Measurements from ENCODE around the gene ZBTB39. TPM values are rescaled to one million over a fixed set of nuclear protein-coding genes. Genes with fewer than 3 reads are reported as not detected.
"Not testable (repeated sequence)": the region's sequence is repeated elsewhere in the genome, so short reads cannot be mapped to it uniquely, and the experiment has no call there.

ZBTB39 gene
- total RNA-seq, 2 donors from 2014 or later: 3.6 to 5.2 TPM

DNA sequence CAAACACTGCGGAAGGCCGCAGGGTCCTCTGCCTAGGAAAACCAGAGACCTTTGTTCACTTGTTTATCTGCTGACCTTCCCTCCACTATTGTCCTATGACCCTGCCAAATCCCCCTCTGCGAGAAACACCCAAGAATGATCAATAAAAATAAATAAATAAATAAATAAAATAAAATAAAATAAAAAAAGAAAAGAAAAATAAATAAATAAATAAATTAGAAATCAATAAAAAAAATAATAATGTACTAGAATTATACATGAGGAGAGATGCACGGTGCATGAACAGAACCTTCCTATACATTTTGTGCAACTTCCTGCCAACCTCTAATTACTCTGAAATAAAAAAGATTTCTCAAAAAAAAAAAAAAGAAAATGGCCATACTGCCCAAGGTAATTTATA, 41.2 kb downstream of the ZBTB39 start:
- DNase-seq; ATAC-seq; H3K27me3 ChIP-seq; H3K4me3 ChIP-seq; H3K9me3 ChIP-seq; H3K27ac ChIP-seq; intact Hi-C loops (cut with DNase I); H3K4me1 ChIP-seq; H3K36me3 ChIP-seq (replicated peaks in 1 of 2; ENCODE audit: insufficient read depth in 1 of 2, low read depth in 2 of 2): not testable (repeated sequence)
- WGBS, 2 donors: 91 to 98% methylated on average over 4 of the region's 4 CpGs

DNA sequence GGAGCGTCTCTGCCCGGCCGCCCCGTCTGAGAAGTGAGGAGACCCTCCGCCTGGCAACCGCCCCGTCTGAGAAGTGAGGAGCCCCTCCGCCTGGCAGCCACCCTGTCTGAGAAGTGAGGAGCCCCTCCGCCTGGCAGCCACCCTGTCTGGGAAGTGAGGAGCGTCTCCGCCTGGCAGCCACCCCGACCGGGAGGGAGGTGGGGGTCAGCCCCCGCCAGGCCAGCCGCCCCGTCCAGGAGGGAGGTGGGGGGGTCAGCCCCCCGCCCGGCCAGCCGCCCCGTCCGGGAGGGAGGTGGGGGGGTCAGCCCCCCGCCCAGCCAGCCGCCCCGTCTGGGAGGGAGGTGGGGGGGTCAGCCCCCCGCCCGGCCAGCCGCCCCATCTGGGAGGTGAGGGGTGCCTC, 42.8 kb downstream of the ZBTB39 start:
- 100% methylated on average over 1 of the region's 27 CpGs; no CpG with 5 or more reads in 1 of the 2 donors for WGBS, 2 donors
- H3K9me3 ChIP-seq; H3K36me3 ChIP-seq (replicated peaks in 1 of 2; ENCODE audit: insufficient read depth in 1 of 2, low read depth in 2 of 2); H3K4me3 ChIP-seq; H3K4me1 ChIP-seq; DNase-seq; ATAC-seq; H3K27me3 ChIP-seq; intact Hi-C loops (cut with DNase I); H3K27ac ChIP-seq: not testable (repeated sequence)

GRCh38 chr12:56962247-56962646, 44.1 kb downstream of the ZBTB39 start:
- WGBS, 2 donors: 49 to 60% methylated on average over 4 of the region's 4 CpGs
- ATAC-seq; DNase-seq; H3K4me1 ChIP-seq; H3K9me3 ChIP-seq; H3K36me3 ChIP-seq (replicated peaks in 1 of 2; ENCODE audit: insufficient read depth in 1 of 2, low read depth in 2 of 2); H3K27me3 ChIP-seq; H3K4me3 ChIP-seq; H3K27ac ChIP-seq; intact Hi-C loops (cut with DNase I): not testable (repeated sequence)

DNA sequence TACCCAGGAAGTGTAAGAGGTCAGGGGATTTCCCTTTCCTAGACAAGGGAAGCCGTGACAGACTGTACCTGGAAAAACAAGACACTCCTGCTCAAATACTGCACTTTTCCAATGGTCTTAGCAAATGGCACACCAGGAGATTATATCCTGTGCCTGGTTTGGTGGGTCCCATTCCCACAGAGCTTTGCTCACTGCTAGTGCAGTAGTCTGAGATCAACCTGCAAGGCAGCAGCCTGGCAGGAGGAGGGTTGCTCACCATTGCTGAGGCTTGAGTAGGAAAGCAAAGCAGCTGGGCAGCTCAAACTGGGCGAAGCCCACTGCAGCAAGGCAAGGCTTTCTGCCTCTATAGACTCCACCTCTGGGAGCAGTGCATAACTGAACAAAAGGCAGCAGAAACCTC, 47.9 kb downstream of the ZBTB39 start:
- Histone ChIP-seq H3K36me3 (replicated peaks in 1 of 2; ENCODE audit: insufficient read depth in 1 of 2, low read depth in 2 of 2) (no peaks in the 10 kb centered on the region), H3K9me3 (no peaks in the 10 kb centered on the region), H3K4me1 (no peaks in the 10 kb centered on the region), H3K27me3 (no peaks in the 10 kb centered on the region), H3K4me3 (no peak overlapping the region), H3K27ac (no peak overlapping the region)
- no peak for ATAC-seq
- intact Hi-C loops (cut with DNase I): no loop called here
- 90 to 91% methylated on average over 2 of the region's 2 CpGs for WGBS, 2 donors
- no peak for DNase-seq
- TF ChIP-seq, protein P1, sequence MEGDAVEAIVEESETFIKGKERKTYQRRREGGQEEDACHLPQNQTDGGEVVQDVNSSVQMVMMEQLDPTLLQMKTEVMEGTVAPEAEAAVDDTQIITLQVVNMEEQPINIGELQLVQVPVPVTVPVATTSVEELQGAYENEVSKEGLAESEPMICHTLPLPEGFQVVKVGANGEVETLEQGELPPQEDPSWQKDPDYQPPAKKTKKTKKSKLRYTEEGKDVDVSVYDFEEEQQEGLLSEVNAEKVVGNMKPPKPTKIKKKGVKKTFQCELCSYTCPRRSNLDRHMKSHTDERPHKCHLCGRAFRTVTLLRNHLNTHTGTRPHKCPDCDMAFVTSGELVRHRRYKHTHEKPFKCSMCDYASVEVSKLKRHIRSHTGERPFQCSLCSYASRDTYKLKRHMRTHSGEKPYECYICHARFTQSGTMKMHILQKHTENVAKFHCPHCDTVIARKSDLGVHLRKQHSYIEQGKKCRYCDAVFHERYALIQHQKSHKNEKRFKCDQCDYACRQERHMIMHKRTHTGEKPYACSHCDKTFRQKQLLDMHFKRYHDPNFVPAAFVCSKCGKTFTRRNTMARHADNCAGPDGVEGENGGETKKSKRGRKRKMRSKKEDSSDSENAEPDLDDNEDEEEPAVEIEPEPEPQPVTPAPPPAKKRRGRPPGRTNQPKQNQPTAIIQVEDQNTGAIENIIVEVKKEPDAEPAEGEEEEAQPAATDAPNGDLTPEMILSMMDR (IDR thresholded peaks at IDR 0.05): no peak
- TF ChIP-seq POLR2A (IDR thresholded peaks at IDR 0.05): no peak

DNA sequence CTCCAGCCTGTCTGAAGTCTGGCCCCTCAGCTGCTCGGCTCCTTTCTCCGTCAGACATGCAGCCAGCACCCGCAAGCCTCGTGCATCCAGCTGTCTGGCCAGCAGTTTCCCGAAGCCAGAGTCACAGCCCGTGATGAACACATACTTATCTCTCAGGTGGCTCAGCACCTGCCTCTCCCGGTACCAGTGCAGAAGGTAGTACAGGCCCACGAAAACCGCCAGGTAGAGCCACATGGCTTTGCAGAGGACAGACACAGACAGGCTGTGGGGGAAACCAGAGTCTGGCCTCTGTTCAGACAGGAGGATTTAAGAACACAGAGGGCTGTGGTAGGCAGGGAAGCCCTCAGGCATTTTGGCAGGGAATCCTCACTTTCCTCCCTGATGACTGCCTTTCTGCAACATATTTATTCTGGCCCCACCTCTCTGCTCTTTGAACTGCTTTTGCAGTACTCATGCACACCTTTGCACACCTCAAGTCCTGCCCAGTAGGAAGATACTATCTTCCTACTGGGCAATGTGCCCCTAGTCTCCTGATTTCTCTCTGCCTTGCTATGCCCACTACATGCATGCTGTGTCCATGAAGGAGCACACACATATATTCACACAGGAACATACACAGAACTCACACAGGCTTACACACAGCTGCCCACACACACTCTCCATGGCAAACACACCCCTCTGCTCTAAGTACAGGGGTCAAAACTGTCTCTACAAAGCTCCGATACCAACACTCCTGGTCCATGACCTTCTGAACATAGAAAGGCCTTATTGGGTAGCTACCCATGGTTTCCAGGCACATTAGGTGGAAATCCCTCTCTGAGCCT, 48.9 kb downstream of the ZBTB39 start, which contains the start of gene RDH16:
TSS of gene RDH16 (minus strand) at position 380 of the 824 bp plus-strand sequence. CDS start at position 234, 146 bp downstream.
- no peak within 1 kb of the TSS for H3K27ac ChIP-seq
- H3K4me1 ChIP-seq: no peaks in the 10 kb centered on the region
- intact Hi-C loops (cut with DNase I): no loop called here
- no peak within 1 kb of the TSS for H3K4me3 ChIP-seq
- H3K27me3 ChIP-seq: no peaks in the 10 kb centered on the region
- WGBS, 2 donors: 85 to 86% methylated on average over 10 of the region's 10 CpGs
- no peaks in the 10 kb centered on the region for H3K36me3 ChIP-seq (replicated peaks in 1 of 2; ENCODE audit: insufficient read depth in 1 of 2, low read depth in 2 of 2)
- TF ChIP-seq, protein P1 (IDR thresholded peaks at IDR 0.05): no peak
- no peak for TF ChIP-seq POLR2A (IDR thresholded peaks at IDR 0.05)
- ATAC-seq: no peak
- DNase-seq: no peak
- no peaks in the 10 kb centered on the region for H3K9me3 ChIP-seq

DNA sequence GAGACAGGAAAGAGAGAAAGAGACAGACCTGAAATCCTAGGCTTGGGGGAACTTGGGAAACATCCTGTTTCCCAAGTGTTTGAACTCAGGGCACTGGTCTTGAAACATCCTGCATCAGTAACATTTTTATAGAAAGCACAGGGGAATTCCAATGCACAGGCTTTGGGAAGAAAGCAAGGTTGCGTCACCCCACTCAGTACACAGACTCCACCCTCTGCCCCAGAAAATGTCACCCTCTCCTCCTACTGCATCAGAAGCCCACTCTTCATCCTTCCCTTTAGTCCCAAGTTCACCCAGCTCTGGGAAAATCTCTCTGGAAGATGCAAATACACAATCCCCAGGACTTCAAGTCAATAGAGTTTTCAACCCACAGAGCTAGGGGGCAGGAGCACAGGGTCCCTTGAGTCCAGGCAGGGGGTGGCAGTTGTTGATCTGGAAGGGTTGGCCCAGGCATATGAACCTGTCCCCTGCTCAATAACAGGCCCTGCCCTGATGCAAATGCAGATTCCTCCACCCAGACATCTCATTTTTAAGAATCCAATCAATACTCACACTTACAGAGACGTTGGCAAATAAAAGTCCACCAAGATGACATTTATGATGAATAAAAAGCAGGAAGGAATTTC, 50.6 kb downstream of the ZBTB39 start:
- H3K36me3 ChIP-seq (replicated peaks in 1 of 2; ENCODE audit: insufficient read depth in 1 of 2, low read depth in 2 of 2): no peaks in the 10 kb centered on the region

More for the DNA sequence above, 50.6 kb downstream of the ZBTB39 start:
- WGBS, 2 donors: 56 to 72% methylated on average over 2 of the region's 2 CpGs
- H3K9me3 ChIP-seq: no peaks in the 10 kb centered on the region
- H3K4me1 ChIP-seq: no peaks in the 10 kb centered on the region
- intact Hi-C loops (cut with DNase I): no loop called here
- no peak for ATAC-seq
- no peak for DNase-seq
- TF ChIP-seq, protein P1 (IDR thresholded peaks at IDR 0.05): no peak
- TF ChIP-seq POLR2A (IDR thresholded peaks at IDR 0.05): no peak
- H3K27ac ChIP-seq: no peak overlapping the region
- H3K27me3 ChIP-seq: no peaks in the 10 kb centered on the region
- H3K4me3 ChIP-seq: no peak overlapping the region

Measured in body of pancreas (tissue), 4 donors.